ENCODE data around the gene ARHGAP15. TPM values are rescaled to one million over a fixed set of nuclear protein-coding genes. Genes with fewer than 3 reads are reported as not detected.

ARHGAP15 gene
- total RNA-seq, 1 donor = 334 TPM

DNA sequence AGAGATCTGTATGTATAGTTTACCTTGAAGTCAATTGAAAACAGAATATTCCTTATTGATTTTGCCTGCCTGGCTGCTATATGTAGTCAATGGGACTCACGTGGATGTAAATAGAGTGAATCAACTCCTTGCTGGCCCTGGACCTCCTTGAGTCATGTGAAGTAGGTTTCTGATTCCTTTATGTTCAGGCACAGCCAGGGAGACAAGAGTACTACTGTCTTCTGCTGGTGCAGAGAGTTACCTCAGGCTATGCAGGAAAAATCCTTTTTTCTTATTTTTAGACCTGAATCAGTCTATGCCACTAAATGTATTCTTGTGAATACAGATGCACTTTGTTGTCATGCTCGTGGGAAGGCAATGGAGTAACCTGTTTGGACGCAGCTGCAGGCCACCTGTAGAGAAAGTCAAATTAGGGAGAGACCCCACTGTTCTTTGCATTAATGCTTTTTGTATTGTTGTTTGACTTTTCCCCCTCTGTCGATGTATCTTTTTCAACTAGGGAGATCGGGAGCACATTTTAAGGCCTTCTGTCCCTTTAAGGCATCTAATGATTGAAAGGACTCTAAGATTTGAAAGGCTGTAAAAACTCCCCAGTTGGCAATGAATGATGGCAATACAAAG is 473.9 kb downstream of the ARHGAP15 start:
- Histone ChIP-seq H3K4me3 (ENCODE audit: low read length) (no peak overlapping the region), H3K27me3 (ENCODE audit: insufficient read depth, low read length) (no peaks in the 10 kb centered on the region), H3K9me3 (ENCODE audit: low read depth, low read length) (no peaks in the 10 kb centered on the region), H3K4me1 (ENCODE audit: insufficient read depth, low read length) (no peaks in the 10 kb centered on the region)

DNA sequence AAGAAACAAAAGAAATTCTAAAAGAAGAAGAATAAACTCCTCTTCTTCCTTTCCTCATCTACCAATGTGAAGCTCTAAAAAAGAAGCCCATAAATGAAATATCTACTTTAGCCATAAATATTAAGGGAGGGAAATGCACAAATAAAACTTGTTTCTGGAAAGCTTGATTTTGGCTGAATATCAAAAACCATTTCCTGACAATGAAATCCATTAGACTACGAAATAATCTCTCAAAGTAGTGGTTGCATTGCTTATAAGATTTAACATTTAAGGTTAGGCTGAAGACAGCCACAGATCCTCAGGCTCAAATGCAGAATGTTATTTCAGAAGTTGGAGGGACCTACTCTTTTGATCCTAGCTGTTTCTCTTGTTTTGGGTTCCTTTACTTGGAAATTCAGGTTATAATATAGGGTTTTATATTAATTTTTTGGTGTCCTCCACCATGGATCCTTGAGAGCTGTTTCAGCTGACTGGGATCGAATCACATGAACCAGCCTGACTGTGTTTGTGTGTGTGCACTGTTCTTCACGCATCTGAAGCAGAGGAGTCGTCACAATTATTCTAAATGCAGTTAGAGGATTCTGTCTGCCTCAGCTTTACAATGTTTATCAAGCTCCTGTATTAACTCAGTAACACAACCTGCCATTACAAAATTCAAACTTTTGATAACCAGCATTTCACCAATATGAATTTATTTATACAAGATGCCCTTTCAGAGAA is 474.8 kb downstream of the ARHGAP15 start:
- Histone ChIP-seq H3K27me3 (ENCODE audit: insufficient read depth, low read length) (no peaks in the 10 kb centered on the region), H3K4me3 (ENCODE audit: low read length) (no peak overlapping the region), H3K4me1 (ENCODE audit: insufficient read depth, low read length) (no peaks in the 10 kb centered on the region), H3K9me3 (ENCODE audit: low read depth, low read length) (no peaks in the 10 kb centered on the region)

- Histone ChIP-seq H3K27me3 (ENCODE audit: insufficient read depth, low read length) (no peaks in the 10 kb centered on the region), H3K9me3 (ENCODE audit: low read depth, low read length) (no peaks in the 10 kb centered on the region), H3K4me3 (ENCODE audit: low read length) (no peak overlapping the region), H3K4me1 (ENCODE audit: insufficient read depth, low read length) (no peaks in the 10 kb centered on the region)
Measured at GRCh38 chr2:143604566-143604959, 475.3 kb downstream of the ARHGAP15 start.

GRCh38 chr2:143607231-143608062 is 478.2 kb downstream of the ARHGAP15 start:
- Histone ChIP-seq H3K27me3 (ENCODE audit: insufficient read depth, low read length) (no peaks in the 10 kb centered on the region), H3K4me3 (ENCODE audit: low read length) (no peak overlapping the region), H3K4me1 (ENCODE audit: insufficient read depth, low read length) (no peaks in the 10 kb centered on the region), H3K9me3 (ENCODE audit: low read depth, low read length) (no peaks in the 10 kb centered on the region)

- Histone ChIP-seq H3K27me3 (ENCODE audit: insufficient read depth, low read length) (no peaks in the 10 kb centered on the region), H3K4me1 (ENCODE audit: insufficient read depth, low read length) (no peaks in the 10 kb centered on the region), H3K4me3 (ENCODE audit: low read length) (no peak overlapping the region), H3K9me3 (ENCODE audit: low read depth, low read length) (no peaks in the 10 kb centered on the region)
Measured at GRCh38 chr2:143608063-143608423, 478.8 kb downstream of the ARHGAP15 start.

GRCh38 chr2:143608758-143609157 is 479.5 kb downstream of the ARHGAP15 start:
- Histone ChIP-seq H3K27me3 (ENCODE audit: insufficient read depth, low read length) (no peaks in the 10 kb centered on the region), H3K9me3 (ENCODE audit: low read depth, low read length) (no peaks in the 10 kb centered on the region), H3K4me1 (ENCODE audit: insufficient read depth, low read length) (no peaks in the 10 kb centered on the region), H3K4me3 (ENCODE audit: low read length) (no peak overlapping the region)

DNA sequence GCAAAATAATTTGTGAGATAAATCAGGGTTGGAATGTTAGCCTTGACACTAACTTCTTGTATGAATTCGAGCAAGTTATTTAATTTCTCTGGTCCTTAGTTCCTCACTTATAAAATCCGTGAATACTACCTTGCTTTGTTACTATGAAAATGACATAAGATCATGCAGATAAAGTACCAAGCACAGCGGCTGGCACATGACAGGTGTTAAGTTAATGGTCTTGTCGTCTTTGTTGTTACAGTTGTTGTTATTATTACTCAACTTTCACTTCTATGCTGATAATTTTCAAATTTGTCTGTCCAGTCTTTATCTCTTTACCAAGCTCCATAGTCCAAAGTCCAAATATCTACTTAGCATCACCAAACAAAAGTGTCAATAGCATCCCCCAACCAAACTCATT is 482.1 kb downstream of the ARHGAP15 start:
- no peaks in the 10 kb centered on the region for H3K4me1 ChIP-seq (ENCODE audit: insufficient read depth, low read length)
- H3K9me3 ChIP-seq (ENCODE audit: low read depth, low read length) = no peaks in the 10 kb centered on the region
- no peak overlapping the region for H3K4me3 ChIP-seq (ENCODE audit: low read length)
- H3K27me3 ChIP-seq (ENCODE audit: insufficient read depth, low read length) = no peaks in the 10 kb centered on the region

GRCh38 chr2:143615562-143615961 is 486.3 kb downstream of the ARHGAP15 start:
- H3K27me3 ChIP-seq (ENCODE audit: insufficient read depth, low read length) = no peaks in the 10 kb centered on the region
- H3K9me3 ChIP-seq (ENCODE audit: low read depth, low read length) = no peaks in the 10 kb centered on the region
- no peak overlapping the region for H3K4me3 ChIP-seq (ENCODE audit: low read length)

GRCh38 chr2:143616452-143616851 is 487.2 kb downstream of the ARHGAP15 start:
- no peaks in the 10 kb centered on the region for H3K4me1 ChIP-seq (ENCODE audit: insufficient read depth, low read length)
- H3K9me3 ChIP-seq (ENCODE audit: low read depth, low read length) = no peaks in the 10 kb centered on the region
- H3K27me3 ChIP-seq (ENCODE audit: insufficient read depth, low read length) = no peaks in the 10 kb centered on the region
- no peak overlapping the region for H3K4me3 ChIP-seq (ENCODE audit: low read length)

More at GRCh38 chr2:143615562-143615961, 486.3 kb downstream of the ARHGAP15 start:
- H3K4me1 ChIP-seq (ENCODE audit: insufficient read depth, low read length) = no peaks in the 10 kb centered on the region

DNA sequence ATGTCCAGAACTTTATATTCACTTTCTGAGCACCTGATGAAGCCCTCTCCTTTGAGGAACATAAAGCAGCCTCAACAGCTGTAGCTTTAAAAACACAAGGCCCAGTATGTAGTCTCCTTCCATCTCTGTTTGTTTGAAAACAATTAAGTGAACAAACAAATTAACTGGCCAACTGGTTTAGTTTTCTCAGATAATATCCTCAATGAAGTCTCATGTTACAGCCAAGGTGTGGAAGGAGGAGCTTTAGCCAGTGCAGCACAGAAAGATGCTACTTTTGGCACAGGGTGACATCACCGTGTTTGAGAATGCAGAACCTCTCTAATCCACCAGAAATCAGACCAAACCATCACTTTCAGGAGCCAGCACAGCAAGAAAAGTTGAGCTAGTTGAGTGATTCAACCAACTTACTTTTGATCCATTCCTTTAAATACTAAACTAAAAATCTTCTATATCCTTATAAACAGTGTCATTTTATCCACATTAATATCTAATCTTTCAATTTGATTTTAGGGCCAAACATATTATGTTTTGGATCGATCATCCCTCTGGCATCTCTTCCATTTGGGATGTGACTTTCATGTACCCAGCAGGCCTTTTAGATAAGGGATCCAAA is 488.7 kb downstream of the ARHGAP15 start:
- H3K9me3 ChIP-seq (ENCODE audit: low read depth, low read length) = no peaks in the 10 kb centered on the region
- H3K4me1 ChIP-seq (ENCODE audit: insufficient read depth, low read length) = no peaks in the 10 kb centered on the region
- H3K27me3 ChIP-seq (ENCODE audit: insufficient read depth, low read length) = no peaks in the 10 kb centered on the region

DNA sequence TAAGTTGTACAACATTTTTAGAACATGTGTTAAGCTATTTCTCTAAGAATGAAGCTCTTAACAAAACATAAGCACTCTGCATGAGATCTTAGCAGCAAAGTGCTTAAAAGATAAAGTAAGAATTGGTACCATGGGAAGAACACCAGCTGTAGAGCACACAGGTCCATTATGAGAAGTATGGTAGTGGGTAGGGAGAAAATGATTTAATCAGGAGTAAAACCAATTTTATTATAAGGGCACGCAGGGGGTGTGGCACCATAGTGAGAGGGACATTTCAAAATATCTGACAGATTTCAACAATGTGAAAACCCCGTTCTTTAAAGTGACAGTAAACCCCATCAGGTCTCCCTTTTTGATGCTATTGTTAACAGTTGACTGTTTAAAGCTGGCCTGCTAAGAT is 492.9 kb downstream of the ARHGAP15 start:
- H3K4me3 ChIP-seq (ENCODE audit: low read length) = no peak overlapping the region
- no peaks in the 10 kb centered on the region for H3K27me3 ChIP-seq (ENCODE audit: insufficient read depth, low read length)
- no peaks in the 10 kb centered on the region for H3K9me3 ChIP-seq (ENCODE audit: low read depth, low read length)
- no peaks in the 10 kb centered on the region for H3K4me1 ChIP-seq (ENCODE audit: insufficient read depth, low read length)

More for the DNA sequence above, 488.7 kb downstream of the ARHGAP15 start:
- no peak overlapping the region for H3K4me3 ChIP-seq (ENCODE audit: low read length)

DNA sequence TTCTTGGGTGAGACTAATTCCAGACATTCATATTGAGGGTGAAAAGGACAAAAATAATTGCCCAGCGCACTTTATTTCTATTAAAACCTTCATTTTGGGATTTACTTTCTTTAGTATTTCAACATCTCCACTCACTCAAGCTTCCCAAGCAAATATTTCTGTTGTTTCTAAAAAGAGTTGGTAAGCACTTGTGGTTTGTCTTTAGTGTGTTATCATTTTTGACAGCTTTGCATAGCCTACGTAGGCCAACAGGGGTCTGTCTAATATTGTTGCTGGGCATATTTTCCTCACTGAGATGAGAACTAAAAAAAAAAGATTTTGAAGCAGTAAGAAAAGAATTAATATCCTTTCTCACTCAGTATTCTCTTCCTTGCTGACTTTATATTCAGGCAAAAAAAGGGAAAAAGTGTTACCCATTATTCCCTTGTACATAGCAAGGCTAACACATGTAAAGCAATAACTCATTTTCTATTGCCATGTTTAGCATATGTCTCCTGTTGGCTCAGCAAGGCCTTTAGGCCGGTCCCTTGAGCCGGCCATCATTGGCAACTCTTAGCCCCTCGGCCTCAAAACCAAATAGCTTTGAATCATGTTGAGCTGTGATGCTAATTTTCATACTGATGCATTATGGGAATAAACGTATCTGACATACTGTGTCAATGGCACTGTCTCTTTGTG is 494.2 kb downstream of the ARHGAP15 start:
- Histone ChIP-seq H3K9me3 (ENCODE audit: low read depth, low read length) (no peaks in the 10 kb centered on the region), H3K4me1 (ENCODE audit: insufficient read depth, low read length) (no peaks in the 10 kb centered on the region), H3K27me3 (ENCODE audit: insufficient read depth, low read length) (no peaks in the 10 kb centered on the region), H3K4me3 (ENCODE audit: low read length) (no peak overlapping the region)

- no peaks in the 10 kb centered on the region for H3K9me3 ChIP-seq (ENCODE audit: low read depth, low read length)
- H3K27me3 ChIP-seq (ENCODE audit: insufficient read depth, low read length) = no peaks in the 10 kb centered on the region
- H3K4me3 ChIP-seq (ENCODE audit: low read length) = no peak overlapping the region
- H3K4me1 ChIP-seq (ENCODE audit: insufficient read depth, low read length) = no peaks in the 10 kb centered on the region
Measured at GRCh38 chr2:143623909-143624260, 494.7 kb downstream of the ARHGAP15 start.

- Histone ChIP-seq H3K4me3 (ENCODE audit: low read length) (no peak overlapping the region), H3K4me1 (ENCODE audit: insufficient read depth, low read length) (no peaks in the 10 kb centered on the region), H3K9me3 (ENCODE audit: low read depth, low read length) (no peaks in the 10 kb centered on the region), H3K27me3 (ENCODE audit: insufficient read depth, low read length) (no peaks in the 10 kb centered on the region)
Measured at GRCh38 chr2:143629340-143629739, 500.1 kb downstream of the ARHGAP15 start.
